IMR-90 (cell line): ENCODE results near the gene PPM1M. TPM values are rescaled to one million over a fixed set of nuclear protein-coding genes. Genes with fewer than 3 reads are reported as not detected.

Experiments used
- ATAC-seq: fragments of 200-7000 bp; cut with Tn5 transposase; 2 replicates; pipeline ENCODE4 v1.9.1; 2020; ENCODE audit warnings: low read depth, mild to moderate bottlenecking, moderate library complexity
- BruUV-seq: library from RNA; stranded (reverse); fragments of 400-500 nt; replicated peaks from 2 replicates; lab custom pipeline; 2021; lab: Mats Ljungman, UMichigan
- CTCF ChIA-PET: fragments of 300-600 bp; formaldehyde crosslinking; extraction: SDS; loops from one replicate; lab custom pipeline; 2021; ENCODE audit warnings: antibody characterized with exemption; lab: Yijun Ruan, JAX
- POLR2A ChIA-PET: fragments of 300-600 bp; sonication (Branson Sonifier 250); formaldehyde crosslinking; loops from one replicate; lab custom pipeline; 2022; ENCODE audit warnings: antibody characterized with exemption; ENCODE audit not compliant: unreplicated experiment; lab: Charles Lee
- DNase-seq: peaks from one replicate; pipeline ENCODE4 v3.0.0; 2013
- H2AFZ ChIP-seq: replicated peaks from 2 replicates; pipeline ENCODE3; 2013; ENCODE audit warnings: low read length, mild to moderate bottlenecking; ENCODE audit not compliant: poor library complexity
- H2AK5ac ChIP-seq: 2 replicates; pipeline ENCODE4 v1.6.1; 2013; ENCODE audit warnings: low read depth, low read length, inconsistent platforms
- H2AK9ac ChIP-seq: replicated peaks from 2 replicates; pipeline ENCODE3; 2013; ENCODE audit warnings: mild to moderate bottlenecking, low read depth, low read length, moderate library complexity; ENCODE audit not compliant: poor library complexity
- H2BK120ac ChIP-seq: 2 replicates; pipeline ENCODE4 v1.6.1; 2013; ENCODE audit warnings: low read depth, low read length, inconsistent platforms
- H2BK15ac ChIP-seq: 3 replicates; pipeline ENCODE4 v1.6.1; 2013; ENCODE audit warnings: low read depth, low read length, inconsistent platforms
- H2BK20ac ChIP-seq: 2 replicates; pipeline ENCODE4 v1.6.1; 2013; ENCODE audit warnings: low read depth, mild to moderate bottlenecking, inconsistent platforms, low read length, moderate library complexity
- H2BK5ac ChIP-seq: 2 replicates; pipeline ENCODE4 v1.6.1; 2013; ENCODE audit warnings: mild to moderate bottlenecking, low read depth, low read length, inconsistent platforms; ENCODE audit not compliant: poor library complexity, severe bottlenecking
- H3K14ac ChIP-seq: replicated peaks from 2 replicates; pipeline ENCODE4 v1.6.1; 2013; ENCODE audit warnings: low read depth, low read length, inconsistent platforms
- H3K18ac ChIP-seq: 2 replicates; pipeline ENCODE4 v1.6.1; 2013; ENCODE audit warnings: low read depth, low read length, control low read depth
- H3K23ac ChIP-seq: 2 replicates; pipeline ENCODE4 v1.6.1; 2013; ENCODE audit warnings: low read depth, low read length, inconsistent platforms
- H3K27ac ChIP-seq: 2 replicates; pipeline ENCODE4 v1.5.1; 2013; ENCODE audit warnings: mild to moderate bottlenecking, control low read depth, low read length; ENCODE audit not compliant: insufficient read depth
- H3K27me3 ChIP-seq: 2 replicates; pipeline ENCODE4 v1.6.1; 2013; ENCODE audit warnings: low read length; ENCODE audit not compliant: control insufficient read depth, insufficient read depth
- H3K36me3 ChIP-seq: 2 replicates; pipeline ENCODE4 v1.6.1; 2013; ENCODE audit warnings: low read length, mixed read lengths; ENCODE audit not compliant: control insufficient read depth, insufficient read depth
- H3K4ac ChIP-seq: 2 replicates; pipeline ENCODE4 v1.6.1; 2013; ENCODE audit warnings: low read depth, low read length, inconsistent platforms
- H3K4me1 ChIP-seq: 2 replicates; pipeline ENCODE4 v1.6.1; 2013; ENCODE audit warnings: low read length, mixed read lengths; ENCODE audit not compliant: control insufficient read depth, insufficient read depth
- H3K4me2 ChIP-seq: 2 replicates; pipeline ENCODE4 v1.6.1; 2013; ENCODE audit warnings: low read depth, mild to moderate bottlenecking, control low read depth, low read length, moderate library complexity
- H3K4me3 ChIP-seq: 2 replicates; pipeline ENCODE4 v1.5.1; 2013; ENCODE audit warnings: low read depth, mild to moderate bottlenecking, control low read depth, low read length, moderate library complexity; ENCODE audit not compliant: insufficient read depth
- H3K56ac ChIP-seq: 2 replicates; pipeline ENCODE4 v1.6.1; 2013; ENCODE audit warnings: low read length, inconsistent platforms; ENCODE audit not compliant: insufficient read depth; ENCODE audit errors: extremely low read depth
- H3K79me1 ChIP-seq, 2 experiments: 2 replicates each; pipeline ENCODE4 v1.6.1; 2013; ENCODE audit warnings: low read length in 2 of 2, inconsistent platforms in 1 of 2, low read depth in 1 of 2
- H3K9ac ChIP-seq: 2 replicates; pipeline ENCODE4 v1.6.1; 2013; ENCODE audit warnings: low read depth, low read length, control low read depth
- H3K9me1 ChIP-seq: 2 replicates; pipeline ENCODE4 v1.6.1; 2013; ENCODE audit warnings: low read length, inconsistent platforms; ENCODE audit not compliant: insufficient read depth
- H3K9me3 ChIP-seq: 2 replicates; pipeline ENCODE4 v1.6.1; 2013; ENCODE audit warnings: low read length; ENCODE audit not compliant: control insufficient read depth, insufficient read depth
- H4K20me1 ChIP-seq: 2 replicates; pipeline ENCODE4 v1.6.1; 2013; ENCODE audit warnings: low read length, inconsistent platforms; ENCODE audit not compliant: insufficient read depth
- H4K5ac ChIP-seq: 2 replicates; pipeline ENCODE4 v1.6.1; 2013; ENCODE audit warnings: mild to moderate bottlenecking, low read depth, low read length, control low read depth
- H4K8ac ChIP-seq, 2 experiments: 2 replicates each; pipeline ENCODE4 v1.6.1; 2013; ENCODE audit warnings: low read depth in 2 of 2, low read length in 2 of 2, control low read depth in 1 of 2, inconsistent platforms in 1 of 2
- H4K91ac ChIP-seq: 2 replicates; pipeline ENCODE4 v1.6.1; 2013; ENCODE audit warnings: low read depth, low read length, inconsistent platforms; ENCODE audit not compliant: insufficient read depth
- MXI1 ChIP-seq: IDR thresholded peaks from 2 replicates; pipeline ENCODE4 v1.6.1; 2012; ENCODE audit warnings: low read depth, mild to moderate bottlenecking, low read length, moderate library complexity, borderline replicate concordance
- RCOR1 ChIP-seq: IDR thresholded peaks from 2 replicates; pipeline ENCODE4 v1.6.1; 2012; ENCODE audit warnings: mild to moderate bottlenecking, low read length, improper control_type of control experiment; ENCODE audit not compliant: insufficient replicate concordance
- SMC3 ChIP-seq: fragments of 150-350 bp; IDR thresholded peaks from 2 replicates; pipeline ENCODE4 v1.6.1; 2016; ENCODE audit warnings: low read depth, mild to moderate bottlenecking, antibody characterized with exemption, low read length, moderate library complexity
- dilution Hi-C: fragments of 300-500 bp; cut with HindIII; formaldehyde crosslinking; loops from one replicate; pipeline ENCODE4 v1.14.3; 2018; ENCODE audit warnings: low sequenced_read_pairs; ENCODE audit not compliant: unreplicated experiment
- in situ Hi-C: fragments of 300-500 bp; cut with MboI; formaldehyde crosslinking; loops from 3 replicates; pipeline ENCODE4 v1.14.3; 2019; ENCODE audit warnings: low sequenced_read_pairs, inconsistent platforms, mixed read lengths
- intact Hi-C: fragments of 100-400 bp; cut with micrococcal nuclease; formaldehyde crosslinking; loops from 2 replicates; pipeline ENCODE4 v1.10.0; 2022
- polyA plus RNA-seq, 3 experiments: library from polyadenylated mRNA; depleted of rRNA; stranded (reverse); fragments of >200 nt; gene quantifications; 2 replicates each; pipeline ENCODE4 v1.2.3, GENCODE V29; 2012; ENCODE audit warnings: low replicate concordance in 1 of 3
- total RNA-seq: library from RNA; depleted of rRNA; stranded (reverse); fragments of >200 nt; gene quantifications from 2 replicates; pipeline ENCODE4 v1.2.3, GENCODE V29; 2012

Gene PPM1M
- total and polyA plus RNA-seq, 2 of the 4 experiments (the other 2 are of a cell fraction), result 12.2 to 18.1 TPM

DNA sequence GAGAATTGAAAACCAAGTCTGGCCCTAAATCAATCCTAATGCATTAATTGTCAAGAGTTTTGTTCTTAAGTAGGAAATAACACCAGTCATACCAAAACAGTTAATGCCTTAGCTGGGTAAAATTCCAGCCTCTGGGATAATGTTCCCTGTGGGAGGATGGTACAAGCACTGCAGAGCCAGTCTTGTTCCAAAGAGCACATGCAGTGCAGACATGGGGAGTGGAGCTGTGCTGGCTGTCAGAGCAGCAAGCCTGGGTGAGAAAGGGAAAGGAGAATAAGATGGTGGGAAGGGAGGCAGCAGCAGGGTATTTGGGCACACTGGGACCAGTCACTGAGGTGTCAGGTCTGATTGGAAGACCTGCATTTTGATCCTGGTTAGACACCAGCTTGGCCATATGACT, 35.5 kb upstream of the PPM1M start:
- H3K36me3 ChIP-seq, result peaks cover 73% of the 10 kb centered on the region
- H3K4me3 ChIP-seq, result no peak overlapping the region
- H3K4me1 ChIP-seq, result peaks cover 2% of the 10 kb centered on the region; the same call in 1 of the 2 replicates
- CTCF ChIA-PET, result no interaction called here
- peak overlapping the region; percentile 47; the same call in 1 of the 2 replicates for H3K27ac ChIP-seq
- H3K79me1 ChIP-seq, result peaks cover 9 to 16% of the 10 kb centered on the region in 2 experiments; a peak in 2 of 4 replicates
- no peak overlapping the region for H3K56ac ChIP-seq
- no peaks in the 10 kb centered on the region for H3K27me3 ChIP-seq
- H4K20me1 ChIP-seq, result no peaks in the 10 kb centered on the region; the same call in 1 of the 2 replicates
- H3K4me2 ChIP-seq, result no peak overlapping the region
- no peak overlapping the region for H2BK120ac ChIP-seq
- POLR2A ChIA-PET, result no interaction called here
- H4K8ac ChIP-seq, result no peak overlapping the region
- TF ChIP-seq MXI1, result no peak
- no peak for TF ChIP-seq SMC3
- TF ChIP-seq RCOR1, result no peak
- in situ Hi-C loops, result no loop called here
- DNase-seq, result no peak
- H3K14ac ChIP-seq, result no peak overlapping the region
- H2AK9ac ChIP-seq, result no peak overlapping the region
- BruUV-seq, result no TSS peak
- H4K5ac ChIP-seq, result no peak overlapping the region
- peak overlapping the region; percentile 12; the same call in 1 of the 2 replicates for H3K4ac ChIP-seq
- no peak overlapping the region for H2BK20ac ChIP-seq
- intact Hi-C loops, result no loop called here
- H3K9me3 ChIP-seq, result no peaks in the 10 kb centered on the region
- no peak overlapping the region; the same call in 2 of the 3 replicates for H2BK15ac ChIP-seq
- H3K18ac ChIP-seq, result no peak overlapping the region
- peak overlapping the region; percentile 20 for H2BK5ac ChIP-seq
- H3K23ac ChIP-seq, result no peak overlapping the region
- no peak overlapping the region for H2AFZ ChIP-seq
- dilution Hi-C loops, result no loop called here
- ATAC-seq, result no peak; the same call in 1 of the 2 replicates
- H2AK5ac ChIP-seq, result no peak overlapping the region; the same call in 1 of the 2 replicates
- H3K9me1 ChIP-seq, result no peaks in the 10 kb centered on the region; the same call in 1 of the 2 replicates
- H4K91ac ChIP-seq, result peak overlapping the region; percentile 43; the same call in 1 of the 2 replicates
- H3K9ac ChIP-seq, result no peak overlapping the region
